Trophoblast cell (in vitro differentiated cells and primary cell): Measurements from ENCODE around the gene TBC1D13.
"Not testable (repeated sequence)": the region's sequence is repeated elsewhere in the genome, so short reads cannot be mapped to it uniquely, and the experiment has no call there.

Experiments used
- DNase-seq, 2 donors: peaks; one replicate each; pipeline ENCODE4 v3.0.0-alpha.2; 2016
- H2AFZ ChIP-seq: 2 replicates; pipeline ENCODE4 v1.6.1; 2013; ENCODE audit warnings: low read length, moderate library complexity, mild to moderate bottlenecking; ENCODE audit not compliant: insufficient read depth, poor library complexity
- H2AK5ac ChIP-seq: 2 replicates; pipeline ENCODE4 v1.6.1; 2013; ENCODE audit warnings: mild to moderate bottlenecking, low read length
- H2BK120ac ChIP-seq: 2 replicates; pipeline ENCODE4 v1.6.1; 2013; ENCODE audit warnings: low read length, mild to moderate bottlenecking, moderate library complexity; ENCODE audit not compliant: insufficient read depth, poor library complexity
- H2BK12ac ChIP-seq: 2 replicates; pipeline ENCODE4 v1.6.1; 2013; ENCODE audit warnings: mild to moderate bottlenecking, low read length, moderate library complexity
- H2BK5ac ChIP-seq: 2 replicates; pipeline ENCODE4 v1.6.1; 2013; ENCODE audit warnings: low read length, low read depth, moderate library complexity, mild to moderate bottlenecking; ENCODE audit not compliant: poor library complexity
- H3K14ac ChIP-seq: 2 replicates; pipeline ENCODE4 v1.6.1; 2013; ENCODE audit warnings: mild to moderate bottlenecking, low read length
- H3K18ac ChIP-seq: 2 replicates; pipeline ENCODE4 v1.6.1; 2013; ENCODE audit warnings: mild to moderate bottlenecking, low read length
- H3K23ac ChIP-seq: 2 replicates; pipeline ENCODE4 v1.6.1; 2013; ENCODE audit warnings: low read length
- H3K27ac ChIP-seq: 2 replicates; pipeline ENCODE4 v1.5.1; 2013; ENCODE audit warnings: low read depth, mild to moderate bottlenecking, inconsistent platforms, low read length, moderate library complexity
- H3K27me3 ChIP-seq: 2 replicates; pipeline ENCODE4 v1.6.1; 2013; ENCODE audit warnings: inconsistent platforms, mild to moderate bottlenecking, low read length, moderate library complexity; ENCODE audit not compliant: insufficient read depth
- H3K36me3 ChIP-seq, 2 experiments: 1 replicate in 1 of 2; 2 replicates in 1 of 2; pipeline ENCODE4 v1.6.1; 2013; ENCODE audit warnings: low read length in 2 of 2, mild to moderate bottlenecking in 2 of 2, moderate library complexity in 1 of 2; ENCODE audit not compliant: insufficient read depth in 2 of 2, control insufficient read depth in 1 of 2
- H3K4ac ChIP-seq: 2 replicates; pipeline ENCODE4 v1.6.1; 2013; ENCODE audit warnings: low read depth, mild to moderate bottlenecking, low read length, moderate library complexity
- H3K4me1 ChIP-seq, 2 experiments: 1 replicate in 1 of 2; 2 replicates in 1 of 2; pipeline ENCODE4 v1.6.1; 2013; ENCODE audit warnings: low read length in 2 of 2, mild to moderate bottlenecking in 2 of 2, moderate library complexity in 1 of 2; ENCODE audit not compliant: insufficient read depth in 2 of 2, control insufficient read depth in 1 of 2
- H3K4me2 ChIP-seq: 2 replicates; pipeline ENCODE4 v1.6.1; 2013; ENCODE audit warnings: inconsistent platforms, mild to moderate bottlenecking, low read length, moderate library complexity
- H3K4me3 ChIP-seq: 2 replicates; pipeline ENCODE4 v1.5.1; 2013; ENCODE audit warnings: mild to moderate bottlenecking, low read depth, low read length, inconsistent platforms
- H3K79me1 ChIP-seq: one replicate; pipeline ENCODE4 v1.6.1; 2013; ENCODE audit warnings: low read length
- H3K79me2 ChIP-seq: 2 replicates; pipeline ENCODE4 v1.6.1; 2013; ENCODE audit warnings: low read length, mild to moderate bottlenecking; ENCODE audit not compliant: control insufficient read depth, insufficient read depth, poor library complexity
- H3K9ac ChIP-seq: 2 replicates; pipeline ENCODE4 v1.6.1; 2013; ENCODE audit warnings: mild to moderate bottlenecking, low read length
- H3K9me3 ChIP-seq: 2 replicates; pipeline ENCODE4 v1.6.1; 2013; ENCODE audit warnings: low read depth, mild to moderate bottlenecking, control low read depth, inconsistent platforms, low read length; ENCODE audit not compliant: insufficient read depth
- H4K12ac ChIP-seq: 2 replicates; pipeline ENCODE4 v1.6.1; 2013; ENCODE audit warnings: low read depth, mild to moderate bottlenecking, low read length, moderate library complexity
- H4K8ac ChIP-seq: 2 replicates; pipeline ENCODE4 v1.6.1; 2013; ENCODE audit warnings: low read depth, mild to moderate bottlenecking, low read length, moderate library complexity
- H4K91ac ChIP-seq: one replicate; pipeline ENCODE4 v1.6.1; 2013; ENCODE audit warnings: low read depth, mild to moderate bottlenecking, low read length, moderate library complexity
- WGBS: extraction: QIAGEN DNeasy Blood & Tissue Kit; methylation state at CpG from one replicate; pipeline ENCODE4 v1.1.7; 2013; ENCODE audit warnings: missing lambda C conversion rate; ENCODE audit not compliant: insufficient read length, insufficient coverage; ENCODE audit errors: extremely low coverage; 5-methylcytosine and 5-hydroxymethylcytosine counted together

TBC1D13 gene

DNA sequence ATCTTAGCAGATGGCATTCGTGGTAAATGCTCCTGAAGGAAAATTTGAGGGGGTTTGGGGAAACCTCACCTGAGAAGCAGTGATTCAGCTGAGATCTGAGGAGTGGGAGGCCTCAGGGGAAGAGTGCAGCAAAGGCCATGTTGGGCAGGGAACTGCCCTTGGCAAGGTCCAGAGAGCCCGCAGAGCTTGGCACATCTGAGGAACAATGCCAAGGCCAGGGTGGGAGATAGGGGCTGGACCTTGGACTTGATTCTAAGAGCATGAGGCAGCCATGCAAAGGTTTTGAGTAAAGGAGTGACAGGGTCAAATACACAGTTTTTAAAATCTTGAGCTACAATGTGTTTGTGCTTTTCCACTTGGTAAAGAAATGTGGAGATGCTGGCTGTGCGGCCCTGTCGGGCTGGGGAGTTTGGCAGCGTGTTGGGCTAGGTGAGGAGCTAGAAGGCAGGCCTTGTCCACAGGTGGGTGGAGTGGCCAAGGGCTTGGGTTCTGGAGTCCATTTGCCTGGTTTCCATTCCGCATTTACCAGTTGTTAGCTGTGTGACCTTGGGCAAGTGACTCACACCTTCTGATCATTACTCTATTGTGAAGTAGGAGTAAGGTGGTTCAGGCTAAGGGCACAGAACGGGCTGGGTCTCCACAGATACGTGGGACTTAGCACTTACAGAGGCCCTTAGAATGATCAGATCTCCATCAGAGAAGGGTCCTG lies 6.1 kb downstream of the TBC1D13 start:
- Histone ChIP-seq H3K4me2 (no peak overlapping the region), H2BK12ac (no peak overlapping the region), H3K79me2 (no peaks in the 10 kb centered on the region), H2AFZ (no peak overlapping the region), H3K9me3 (peaks cover 2% of the 10 kb centered on the region), H4K8ac (no peak overlapping the region), H3K27me3 (no peaks in the 10 kb centered on the region), H3K36me3 (peaks cover 52 to 58% of the 10 kb centered on the region in 2 experiments), H3K9ac (no peak overlapping the region), H3K23ac (no peak overlapping the region), H3K4ac (no peak overlapping the region), H2AK5ac (no peak overlapping the region), H3K14ac (no peak overlapping the region), H4K91ac (no peak overlapping the region), H3K4me3 (no peak overlapping the region), H3K27ac (no peak overlapping the region), H3K79me1 (no peaks in the 10 kb centered on the region), H4K12ac (no peak overlapping the region), H2BK5ac (no peak overlapping the region), H3K18ac (no peak overlapping the region), H2BK120ac (no peak overlapping the region), H3K4me1 (peaks cover 4% of the 10 kb centered on the region in 2 experiments)
- no peak for DNase-seq
- WGBS, result no CpG with 5 or more reads among the region's 8 CpGs

DNA sequence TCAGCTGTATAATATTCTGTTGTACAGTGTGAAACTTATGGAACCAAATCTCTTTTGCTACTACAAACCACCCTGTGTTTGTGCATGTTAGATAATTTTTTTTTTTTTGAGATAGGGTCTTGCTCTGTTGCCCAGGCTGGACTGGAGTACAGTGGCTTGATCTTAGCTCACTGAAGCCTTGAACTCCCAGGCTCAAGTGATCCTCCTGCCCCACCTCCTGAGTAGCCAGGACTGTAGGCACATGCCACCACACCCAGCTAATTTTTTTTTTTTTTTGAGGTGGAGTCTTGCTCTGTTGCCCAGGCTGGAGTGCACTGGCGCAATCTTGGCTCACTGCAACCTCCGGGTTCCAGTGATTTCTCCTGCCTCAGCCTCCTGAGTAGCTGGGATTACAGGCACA lies 7.9 kb downstream of the TBC1D13 start:
- peaks cover 60 to 68% of the 10 kb centered on the region in 2 experiments for H3K36me3 ChIP-seq
- H4K8ac ChIP-seq, DNase-seq, H4K91ac ChIP-seq, H3K4me2 ChIP-seq, H2AK5ac ChIP-seq, H3K14ac ChIP-seq, H2AFZ ChIP-seq, H3K79me2 ChIP-seq, H3K4ac ChIP-seq, H3K4me3 ChIP-seq, H2BK120ac ChIP-seq, H3K79me1 ChIP-seq, H3K27me3 ChIP-seq, H3K23ac ChIP-seq, H3K4me1 ChIP-seq, H3K27ac ChIP-seq, H3K18ac ChIP-seq, H3K9ac ChIP-seq, H3K9me3 ChIP-seq, H2BK12ac ChIP-seq, H2BK5ac ChIP-seq, H4K12ac ChIP-seq: not testable (repeated sequence)
- WGBS, result no CpG with 5 or more reads among the region's 2 CpGs

DNA sequence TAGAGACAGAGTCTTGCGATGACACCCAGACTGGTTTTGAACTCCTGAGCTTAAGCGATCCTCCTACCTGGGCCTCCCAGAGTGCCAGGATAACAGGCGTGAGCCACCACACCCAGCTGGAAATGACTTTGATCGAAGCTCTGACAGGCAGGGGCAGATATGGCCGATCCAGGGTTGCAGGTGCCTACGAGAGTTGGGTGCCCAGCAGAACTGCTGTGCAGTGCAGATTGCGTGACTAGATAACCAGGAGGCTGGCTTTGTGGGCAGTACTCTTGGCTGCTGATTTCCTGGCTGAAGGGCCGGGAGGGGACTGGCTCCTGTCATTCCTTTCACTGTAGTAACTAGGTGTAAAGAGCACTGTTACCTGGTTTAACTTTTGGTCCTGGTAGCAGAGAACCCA lies 11.8 kb downstream of the TBC1D13 start:
- H3K4me3 ChIP-seq, result no peak overlapping the region
- WGBS, result no CpG with 5 or more reads among the region's 8 CpGs
- no peak overlapping the region for H2AFZ ChIP-seq

DNA sequence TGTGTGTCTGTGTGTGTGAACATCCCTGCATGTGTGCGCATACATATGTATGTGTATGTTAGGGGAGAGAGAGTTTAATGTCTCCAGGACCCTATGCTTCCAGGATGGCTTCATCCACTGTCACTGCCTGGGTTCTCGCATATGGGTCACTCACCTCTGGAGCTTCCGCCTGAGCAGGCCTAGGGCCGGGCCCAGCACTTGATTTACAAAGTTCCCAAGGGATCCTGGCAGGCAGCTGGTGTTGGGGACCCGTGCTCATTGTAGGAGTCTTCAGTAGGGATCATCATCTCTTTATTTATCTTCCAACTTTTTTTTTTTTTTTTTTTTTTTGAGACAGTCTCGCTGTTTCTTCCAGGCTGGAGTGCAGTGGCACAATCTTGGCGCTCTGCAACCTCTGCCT lies 13.0 kb downstream of the TBC1D13 start:
- whole genome bisulfite sequencing, result no CpG with 5 or more reads among the region's 7 CpGs
- Histone ChIP-seq H2BK120ac (no peak overlapping the region), H2AFZ (no peak overlapping the region), H3K18ac (no peak overlapping the region), H2BK12ac (no peak overlapping the region), H2BK5ac (no peak overlapping the region), H3K79me1 (no peaks in the 10 kb centered on the region), H3K4me1 (no peaks in the 10 kb centered on the region), H3K4me2 (no peak overlapping the region), H4K8ac (no peak overlapping the region), H2AK5ac (no peak overlapping the region), H3K27me3 (no peaks in the 10 kb centered on the region), H3K27ac (no peak overlapping the region), H3K23ac (no peak overlapping the region), H3K4me3 (no peak overlapping the region), H3K9me3 (no peaks in the 10 kb centered on the region), H3K14ac (no peak overlapping the region), H3K9ac (no peak overlapping the region), H4K91ac (no peak overlapping the region), H3K79me2 (no peaks in the 10 kb centered on the region), H3K36me3 (peaks cover 50 to 60% of the 10 kb centered on the region in 2 experiments), H3K4ac (no peak overlapping the region), H4K12ac (no peak overlapping the region)
- no peak for DNase-seq

More for the DNA sequence above, 11.8 kb downstream of the TBC1D13 start:
- no peak for DNase-seq
- no peaks in the 10 kb centered on the region for H3K79me2 ChIP-seq
- no peak overlapping the region for H2BK5ac ChIP-seq
- H3K9ac ChIP-seq, result no peak overlapping the region
- no peak overlapping the region for H3K4me2 ChIP-seq
- H3K27me3 ChIP-seq, result no peaks in the 10 kb centered on the region
- no peaks in the 10 kb centered on the region for H3K79me1 ChIP-seq
- no peak overlapping the region for H4K12ac ChIP-seq
- H3K14ac ChIP-seq, result no peak overlapping the region
- no peak overlapping the region for H2BK120ac ChIP-seq
- H2AK5ac ChIP-seq, result no peak overlapping the region
- no peaks in the 10 kb centered on the region for H3K9me3 ChIP-seq
- H3K23ac ChIP-seq, result no peak overlapping the region
- no peak overlapping the region for H3K18ac ChIP-seq
- no peak overlapping the region for H3K4ac ChIP-seq
- no peak overlapping the region for H3K27ac ChIP-seq
- no peaks in the 10 kb centered on the region for H3K4me1 ChIP-seq
- H2BK12ac ChIP-seq, result no peak overlapping the region
- H4K91ac ChIP-seq, result no peak overlapping the region
- H4K8ac ChIP-seq, result no peak overlapping the region
- peaks cover 49 to 60% of the 10 kb centered on the region in 2 experiments for H3K36me3 ChIP-seq
